GM12892 (cell line): Measurements from ENCODE around the gene SLC25A23.

ENCODE experiments used
- POLR2A ChIP-seq: IDR thresholded peaks from 2 replicates; pipeline ENCODE4 v1.6.1; 2011; ENCODE audit warnings: low read depth, low read length, control low read depth
- POLR2AphosphoS5 ChIP-seq: IDR thresholded peaks from 2 replicates; pipeline ENCODE4 v1.6.1; 2011; ENCODE audit warnings: low read depth, low read length, control low read depth
- TAF1 ChIP-seq: IDR thresholded peaks from 2 replicates; pipeline ENCODE4 v1.6.1; 2011; ENCODE audit warnings: low read depth, mild to moderate bottlenecking, control low read depth, low read length, borderline replicate concordance

- TF ChIP-seq POLR2A, result no peak
- no peak for TF ChIP-seq POLR2AphosphoS5
- TF ChIP-seq TAF1, result no peak
Measured at GRCh38 chr19:6396305-6396704, 63.3 kb downstream of the SLC25A23 start.
